ENCODE data around the gene NAA40.

NAA40 gene

GRCh38 chr11:63985812-63986155 is 47.0 kb downstream of the NAA40 start:
- DNase-seq (ENCODE audit: low read depth in 4 of 4, low spot score in 1 of 4) = peak in 2 of 4 experiments; percentile 60 to 62

GRCh38 chr11:63986156-63986931 is 47.5 kb downstream of the NAA40 start, which contains the start of gene OTUB1:
OTUB1 (plus strand) TSS chr11:63986438; CDS start chr11:63986457, 19 bp downstream.
- peak; percentile 57 to 86 (median 76) for DNase-seq (ENCODE audit: low read depth in 4 of 4, low spot score in 1 of 4)

GRCh38 chr11:63986932-63987513 is 48.2 kb downstream of the NAA40 start:
- DNase-seq (ENCODE audit: low read depth in 4 of 4, low spot score in 1 of 4) = no peak

DNA sequence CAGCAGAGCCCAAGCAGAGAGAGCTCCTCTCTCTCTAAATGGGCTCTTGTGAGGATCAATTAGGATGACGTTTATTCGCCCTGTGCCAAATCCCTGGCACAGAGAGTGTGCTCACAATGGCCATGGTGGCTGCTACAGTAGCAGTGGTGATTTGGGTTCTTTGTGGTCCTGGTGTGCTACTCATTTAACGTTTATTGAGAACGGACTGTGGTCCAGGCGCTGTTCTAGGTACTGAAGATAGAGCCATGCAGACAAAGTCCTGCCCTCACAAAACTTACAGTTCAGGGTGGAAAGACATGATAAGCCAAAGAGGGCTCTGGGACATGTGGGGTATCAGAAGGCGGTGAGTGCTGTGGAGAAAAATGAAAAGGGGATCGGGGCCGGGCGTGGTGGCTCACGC is 52.8 kb downstream of the NAA40 start:
- no peak for DNase-seq (ENCODE audit: low read depth in 4 of 4, low spot score in 1 of 4)

DNA sequence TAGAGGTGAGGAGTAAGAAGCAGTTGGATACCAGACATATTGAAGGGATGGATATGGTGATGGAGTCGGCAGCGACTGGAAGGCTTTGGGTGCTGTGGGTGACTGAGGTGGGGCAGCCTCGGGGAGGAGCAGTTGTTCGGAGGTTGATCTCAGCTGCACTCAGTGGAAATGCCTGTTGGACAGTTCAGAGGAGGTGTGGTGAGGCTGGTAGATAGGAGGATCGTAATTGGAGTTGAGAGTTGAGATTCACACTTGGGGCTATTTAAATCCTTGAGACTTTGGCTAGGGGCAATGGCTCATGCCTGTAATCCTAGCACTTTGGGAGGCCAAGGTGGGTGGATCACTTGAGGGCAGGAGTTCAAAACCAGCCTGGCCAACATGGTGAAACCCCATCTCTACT is 54.3 kb downstream of the NAA40 start:
- DNase-seq (ENCODE audit: low read depth in 4 of 4, low spot score in 1 of 4) = no peak

DNA sequence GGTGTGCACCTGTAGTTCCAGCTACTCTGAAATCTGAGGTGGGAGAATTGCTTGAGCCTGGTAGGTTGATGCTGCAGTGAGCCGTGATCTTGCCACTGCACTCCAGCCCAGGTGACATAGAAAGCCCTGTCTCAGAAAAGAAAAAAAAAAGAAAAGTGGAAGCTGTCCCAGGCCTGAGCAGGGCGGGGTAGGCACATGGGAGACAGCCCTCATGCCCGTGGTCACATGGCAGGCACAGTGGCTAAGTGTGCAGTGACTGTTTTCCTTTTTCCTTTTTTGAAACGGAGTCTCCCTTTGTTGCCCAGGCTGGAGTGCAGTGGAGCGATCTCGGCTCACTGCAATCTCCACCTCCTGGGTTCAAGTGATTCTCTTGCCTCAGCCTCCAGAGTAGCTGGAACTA is 55.2 kb downstream of the NAA40 start:
- no peak for DNase-seq (ENCODE audit: low read depth in 4 of 4, low spot score in 1 of 4)

DNA sequence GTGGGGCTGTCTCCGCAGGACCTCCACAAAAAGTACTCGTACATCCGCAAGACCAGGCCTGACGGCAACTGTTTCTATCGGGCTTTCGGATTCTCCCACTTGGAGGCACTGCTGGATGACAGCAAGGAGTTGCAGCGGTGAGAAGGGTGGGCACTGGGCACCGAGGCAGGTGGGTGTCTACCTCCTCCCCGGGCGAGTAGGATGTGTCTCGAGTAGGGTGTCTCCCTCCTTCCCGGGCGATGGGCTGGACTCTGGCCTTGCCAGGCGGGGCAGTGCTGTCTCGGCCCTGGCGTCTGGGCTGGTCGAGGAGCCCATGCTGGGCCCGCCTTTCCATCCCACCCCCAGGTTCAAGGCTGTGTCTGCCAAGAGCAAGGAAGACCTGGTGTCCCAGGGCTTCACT is 57.7 kb downstream of the NAA40 start:
- no peak for DNase-seq (ENCODE audit: low read depth in 4 of 4, low spot score in 1 of 4)

- DNase-seq (ENCODE audit: low read depth in 4 of 4, low spot score in 1 of 4) = no peak
Measured at GRCh38 chr11:63997104-63997700, 58.4 kb downstream of the NAA40 start.

DNA sequence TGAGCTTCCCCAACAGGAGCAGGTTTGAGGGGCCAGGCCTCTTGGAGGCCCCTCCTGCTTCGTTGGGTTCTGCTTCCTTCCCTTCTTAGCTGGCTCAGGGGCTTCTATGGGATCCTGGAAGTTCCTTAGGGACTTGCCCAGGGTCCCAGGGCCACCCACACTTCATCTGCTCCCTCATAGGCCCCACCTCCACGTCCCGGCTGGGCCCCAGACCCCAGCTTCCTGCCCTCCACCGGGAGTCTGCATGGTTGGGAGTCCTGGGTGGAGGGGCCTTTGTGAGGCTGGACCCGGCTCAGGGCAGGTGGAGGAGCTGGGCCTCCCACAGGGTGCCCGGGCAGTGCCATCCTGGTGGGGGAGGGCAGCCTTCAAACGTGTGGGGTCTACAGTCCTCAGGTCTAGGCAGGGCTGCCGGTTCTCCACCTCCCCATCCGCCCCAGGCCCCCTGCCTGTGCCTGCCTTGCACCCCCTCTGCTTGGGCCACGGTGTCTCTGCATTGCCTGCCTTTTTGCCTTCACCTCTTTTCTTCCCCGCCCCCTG is 59.1 kb downstream of the NAA40 start:
- DNase-seq (ENCODE audit: low read depth in 4 of 4, low spot score in 1 of 4) = no peak

DNA sequence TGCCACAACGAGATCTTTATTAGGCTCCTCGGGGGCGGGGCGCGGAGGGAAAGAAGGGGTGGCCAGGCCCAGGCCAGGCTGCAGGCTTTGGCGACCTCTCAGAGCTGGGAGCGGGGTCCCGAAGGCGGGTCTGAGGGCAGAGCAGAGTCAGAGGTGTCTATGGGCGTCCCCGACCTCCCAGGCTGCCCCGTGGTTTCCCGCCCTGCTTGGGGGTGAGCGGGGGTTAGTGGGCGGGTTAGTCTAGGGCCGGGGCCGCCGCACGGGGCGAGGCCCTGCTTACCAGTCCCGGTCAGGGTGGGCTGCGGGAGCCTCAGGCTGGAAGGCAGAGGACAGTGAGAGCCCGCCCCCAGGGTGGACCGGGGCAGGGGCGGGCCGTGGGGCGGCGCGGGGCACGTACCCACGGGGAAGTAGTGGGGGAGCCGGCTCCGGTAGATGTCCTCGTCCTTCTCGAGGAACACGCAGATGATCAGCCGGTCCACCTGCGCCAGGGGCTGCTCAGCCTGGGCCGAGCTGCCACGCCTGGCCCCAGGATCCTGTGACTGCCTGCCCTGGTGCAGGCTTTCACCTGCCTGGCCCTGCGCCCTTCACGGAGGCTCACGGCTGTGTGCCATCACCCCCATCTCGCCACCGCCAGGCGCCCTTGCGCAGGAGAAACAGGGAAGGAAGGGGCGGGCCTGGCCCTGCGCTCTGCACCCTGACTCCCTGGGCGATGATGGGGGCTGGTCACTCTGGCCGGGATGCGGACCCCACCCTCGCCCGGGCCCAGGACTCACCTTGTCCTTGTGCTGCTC is 60.0 kb downstream of the NAA40 start:
- no peak for DNase-seq (ENCODE audit: low read depth in 4 of 4, low spot score in 1 of 4)

DNA sequence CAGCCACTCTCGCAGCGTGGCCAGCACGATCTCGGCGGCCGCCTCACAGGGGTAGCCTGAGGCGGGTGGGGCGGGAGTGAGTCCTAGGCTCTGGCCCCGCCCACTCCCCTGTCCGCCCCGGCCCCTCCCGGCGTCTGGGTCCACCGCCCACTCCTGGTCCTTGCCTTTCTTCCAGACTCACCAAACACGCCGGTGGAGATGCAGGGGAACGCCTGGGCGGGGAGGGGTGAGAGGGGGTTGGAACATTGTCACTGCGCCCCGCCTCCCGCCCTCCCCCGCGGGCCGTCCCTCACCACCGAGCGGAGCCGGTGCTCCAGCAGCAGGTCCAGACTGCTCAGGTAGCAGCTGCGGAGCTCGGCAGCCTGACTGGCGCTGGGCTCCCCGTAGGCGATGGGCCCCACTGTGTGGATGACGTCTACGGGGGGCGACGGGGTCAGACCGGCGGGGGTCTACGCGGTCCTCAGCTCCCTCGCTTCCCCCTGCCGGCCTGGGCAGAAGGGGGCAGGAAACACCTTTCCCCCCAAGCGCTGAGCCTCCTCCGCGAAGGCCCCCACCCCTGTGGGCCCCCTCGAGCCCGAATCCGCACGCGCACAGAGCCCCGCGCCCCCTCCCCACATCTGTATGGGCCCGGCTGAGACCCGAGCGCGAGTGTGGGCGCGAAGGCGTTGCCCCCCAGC is 60.7 kb downstream of the NAA40 start:
- peak; percentile 41 to 59 (median 46) for DNase-seq (ENCODE audit: low read depth in 4 of 4, low spot score in 1 of 4)

DNA sequence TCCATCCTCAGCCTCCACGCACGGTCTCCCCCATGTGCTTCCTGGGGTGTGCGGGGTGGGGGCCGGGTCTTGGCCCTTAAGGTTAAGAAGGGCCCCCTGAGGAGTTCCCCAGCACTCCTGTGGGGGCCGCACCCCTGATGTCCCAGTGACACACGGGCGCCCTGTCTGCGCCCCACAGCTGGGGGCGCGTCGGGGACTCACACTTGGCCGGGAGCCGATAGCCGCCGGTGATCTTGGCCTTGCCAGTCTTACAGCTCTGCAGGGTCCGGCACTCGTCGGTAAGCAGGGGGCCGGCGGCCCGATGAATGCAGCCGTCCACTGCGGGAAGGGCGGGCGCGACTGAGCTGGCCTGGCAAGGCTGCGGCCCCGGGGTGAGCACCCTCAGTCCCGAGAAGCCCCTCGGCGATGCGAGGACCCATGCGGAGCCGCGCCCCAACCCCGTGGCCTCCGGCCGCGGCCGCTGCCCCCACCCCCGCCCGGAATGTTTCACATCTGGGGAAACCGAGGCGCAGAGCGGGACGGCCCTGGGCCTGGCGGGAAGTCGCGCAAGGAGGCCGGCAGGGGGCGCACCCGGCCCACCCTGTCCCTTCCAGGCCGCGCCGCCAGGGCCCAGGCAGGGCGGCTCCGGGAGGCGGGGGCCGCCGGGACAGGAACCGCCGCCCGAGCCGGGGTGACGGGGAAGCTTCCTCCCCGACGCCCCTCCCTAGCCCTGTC is 61.4 kb downstream of the NAA40 start:
- DNase-seq (ENCODE audit: low read depth in 4 of 4, low spot score in 1 of 4) = peak; percentile 45 to 65 (median 53)

DNA sequence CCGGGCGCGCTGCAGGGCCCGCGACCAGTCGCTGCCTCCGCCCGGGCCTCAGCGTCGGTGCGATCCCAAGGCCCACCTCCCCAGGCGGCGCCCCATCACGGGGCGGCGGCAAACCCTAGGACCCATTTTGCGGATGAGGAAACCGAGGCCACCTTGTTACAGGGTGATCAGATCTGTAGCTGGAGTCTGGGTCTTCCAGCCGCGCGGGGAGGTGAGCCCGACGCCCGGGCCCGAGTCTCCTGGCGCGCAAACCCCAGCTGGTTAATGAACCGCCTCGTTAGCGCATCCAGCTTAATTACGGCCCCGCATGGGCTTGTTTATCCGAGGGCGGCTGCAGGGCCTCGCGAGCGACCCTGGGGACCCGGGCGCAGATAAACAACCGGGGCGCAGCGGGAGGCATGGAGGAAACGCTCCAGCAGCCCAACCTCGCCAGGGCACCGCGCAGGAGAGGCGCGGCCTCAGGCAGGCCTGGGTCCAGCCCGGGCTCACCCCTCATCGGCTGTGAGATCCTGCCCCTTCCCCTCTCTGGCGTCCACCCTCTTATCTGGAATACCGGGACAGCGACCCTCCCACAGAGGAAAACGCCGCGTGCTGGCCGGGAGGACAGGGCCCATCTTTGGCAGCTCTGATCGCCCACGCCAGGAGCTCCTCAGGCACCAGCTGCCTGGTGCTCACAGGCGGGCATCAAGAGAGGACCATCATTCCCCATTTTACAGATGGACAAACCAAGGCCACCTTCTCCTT is 62.1 kb downstream of the NAA40 start:
- no peak for DNase-seq (ENCODE audit: low read depth in 4 of 4, low spot score in 1 of 4)

GRCh38 chr11:64001484-64002420 is 63.0 kb downstream of the NAA40 start:
- DNase-seq (ENCODE audit: low read depth in 4 of 4, low spot score in 1 of 4) = no peak

DNA sequence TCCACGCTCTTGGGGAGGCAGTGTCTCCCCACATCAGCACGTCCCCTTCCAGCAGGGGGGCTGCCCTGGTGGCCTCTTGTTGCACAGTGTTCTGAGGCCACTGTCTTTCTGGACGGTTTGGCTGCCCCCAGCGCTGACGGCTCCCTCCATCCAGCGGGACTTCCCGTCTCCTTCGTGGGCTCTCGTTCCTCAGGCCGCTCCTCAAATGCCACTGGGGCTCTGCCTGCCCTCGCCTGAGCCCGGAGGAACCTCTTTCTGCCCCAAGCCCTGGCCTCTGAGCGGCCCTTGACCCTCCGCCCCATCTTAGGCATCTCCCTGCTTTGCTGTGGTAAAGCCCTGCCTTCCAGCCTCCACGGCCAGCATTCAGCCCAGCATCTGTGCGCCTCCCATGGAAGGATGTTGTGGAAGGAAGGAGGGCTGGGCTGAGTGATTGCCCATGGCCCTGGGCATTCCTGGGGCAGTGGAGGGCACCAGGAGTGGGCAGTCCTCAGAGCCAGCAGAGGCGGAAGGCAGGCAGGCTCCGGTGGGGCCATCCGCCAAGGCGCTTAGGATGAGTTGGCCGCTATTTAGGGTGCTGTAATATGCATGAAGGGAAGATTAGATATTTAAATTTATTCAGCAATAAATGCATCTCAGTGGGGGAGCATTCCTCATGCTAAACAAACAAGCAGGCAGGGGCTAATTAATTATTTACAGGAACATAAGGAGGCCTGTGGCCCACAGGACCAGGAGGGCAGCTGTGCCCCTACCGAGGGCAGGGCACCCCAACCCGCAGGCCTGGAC is 65.2 kb downstream of the NAA40 start:
- DNase-seq (ENCODE audit: low read depth in 4 of 4, low spot score in 1 of 4) = no peak

DNA sequence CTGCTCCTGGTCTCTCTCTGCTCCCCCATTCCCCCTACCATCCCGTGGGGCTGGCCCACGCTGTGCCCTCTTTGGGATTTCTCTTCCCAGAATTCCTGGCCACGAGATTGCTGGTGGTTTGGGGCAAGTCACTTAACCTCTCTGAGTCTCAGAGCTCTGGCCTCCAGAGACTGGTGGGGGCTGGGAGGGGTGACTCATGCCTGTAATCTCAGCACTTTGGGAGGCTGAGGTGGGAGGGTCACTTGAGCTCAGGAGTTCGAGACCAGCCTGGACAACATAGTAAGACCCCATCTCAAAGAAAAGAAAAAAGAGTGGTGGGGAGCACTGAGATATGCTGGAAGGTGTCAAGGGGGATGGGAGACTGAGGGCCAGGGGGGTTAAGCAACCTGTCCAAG is 65.8 kb downstream of the NAA40 start:
- no peak for DNase-seq (ENCODE audit: low read depth in 4 of 4, low spot score in 1 of 4)

DNA sequence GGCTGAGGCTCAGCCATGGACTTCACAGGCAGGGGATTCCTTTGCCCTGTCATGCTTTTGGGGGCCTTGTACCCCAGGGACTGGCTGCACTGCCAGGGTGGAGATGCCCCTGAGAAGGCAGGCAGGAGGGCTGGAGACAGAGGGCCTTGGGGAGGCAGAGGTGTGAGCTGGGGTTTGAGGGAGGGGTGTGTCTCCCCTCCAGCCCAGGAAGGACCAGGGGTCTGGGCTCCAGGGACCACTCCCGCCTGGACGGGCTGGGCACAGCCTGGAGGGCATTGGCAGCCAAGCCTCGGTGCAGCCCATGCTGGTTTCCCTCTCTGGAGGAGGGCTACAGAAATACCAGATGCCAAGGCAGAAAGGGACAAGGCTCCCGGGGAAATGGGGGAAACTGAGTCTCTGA is 66.9 kb downstream of the NAA40 start:
- DNase-seq (ENCODE audit: low read depth in 4 of 4, low spot score in 1 of 4) = no peak

- no peak for DNase-seq (ENCODE audit: low read depth in 4 of 4, low spot score in 1 of 4)
Measured at GRCh38 chr11:64006398-64006797, 67.6 kb downstream of the NAA40 start.

All from stimulated activated CD4-positive, alpha-beta T cell treated with anti-CD3 and anti-CD28 coated beads, Interleukin-1b, Interleukin-23, amount 100 ng/mL, for 24 hours (primary cell).